Measurements from ENCODE around the gene RGS3.
"Not testable (repeated sequence)": the region's sequence is repeated elsewhere in the genome, so short reads cannot be mapped to it uniquely, and the experiment has no call there.

Gene RGS3

GRCh38 chr9:113467183-113467582 is 3.7 kb downstream of the RGS3 start:
- DNase-seq: no peak

- DNase-seq: no peak
These were observed 5.4 kb downstream of the RGS3 start for GRCh38 chr9:113468716-113469448.

- no peak for DNase-seq
These were observed 7.6 kb downstream of the RGS3 start for GRCh38 chr9:113471143-113471542.

GRCh38 chr9:113471566-113471965 is 8.0 kb downstream of the RGS3 start:
- no peak for DNase-seq

- DNase-seq: no peak
These were observed 8.7 kb downstream of the RGS3 start for GRCh38 chr9:113472199-113472598.

- no peak for DNase-seq
These were observed 11.0 kb downstream of the RGS3 start for GRCh38 chr9:113474360-113475028.

GRCh38 chr9:113475031-113475430 is 11.5 kb downstream of the RGS3 start:
- no peak for DNase-seq

GRCh38 chr9:113475992-113476391 is 12.5 kb downstream of the RGS3 start:
- no peak for DNase-seq

GRCh38 chr9:113476511-113476916 is 13.0 kb downstream of the RGS3 start:
- DNase-seq: no peak

GRCh38 chr9:113477058-113477457 is 13.5 kb downstream of the RGS3 start:
- DNase-seq: no peak

- DNase-seq: no peak
These were observed 14.1 kb downstream of the RGS3 start for GRCh38 chr9:113477661-113478060.

- DNase-seq: peak; percentile 43
These were observed 15.7 kb downstream of the RGS3 start for GRCh38 chr9:113479174-113479621.

- DNase-seq: no peak
These were observed 17.1 kb downstream of the RGS3 start for GRCh38 chr9:113480612-113481011.

- DNase-seq: no peak
These were observed 17.8 kb downstream of the RGS3 start for GRCh38 chr9:113481176-113481787.

- no peak for DNase-seq
These were observed 18.8 kb downstream of the RGS3 start for GRCh38 chr9:113482341-113482740.

GRCh38 chr9:113482991-113483675 is 19.6 kb downstream of the RGS3 start:
- DNase-seq: no peak

GRCh38 chr9:113483676-113484257 is 20.2 kb downstream of the RGS3 start:
- no peak for DNase-seq

- no peak for DNase-seq
These were observed 20.8 kb downstream of the RGS3 start for GRCh38 chr9:113484258-113484730.

- DNase-seq: no peak
These were observed 22.2 kb downstream of the RGS3 start for GRCh38 chr9:113485761-113486115.

GRCh38 chr9:113486327-113486726 is 22.8 kb downstream of the RGS3 start:
- DNase-seq: no peak

GRCh38 chr9:113488071-113488470 is 24.5 kb downstream of the RGS3 start:
- DNase-seq: no peak

- DNase-seq: no peak
These were observed 25.0 kb downstream of the RGS3 start for GRCh38 chr9:113488490-113488889.

- not testable (repeated sequence) for DNase-seq
These were observed 27.6 kb downstream of the RGS3 start for GRCh38 chr9:113491147-113491546.

Measured in activated CD8-positive, alpha-beta memory T cell treated with anti-CD3 and anti-CD28 coated beads, Interleukin-2, amount 50 U/mL, for 4 hours (primary cell).